A549 treated with GW870086 at 1 μM for 4 hours (cell line): ENCODE measurements around the gene RPN2. TPM values are rescaled to one million over a fixed set of nuclear protein-coding genes. Genes with fewer than 3 reads are reported as not detected.

ENCODE experiments used
- total RNA-seq: library from RNA; stranded (reverse); fragments of 200-300 nt; extraction: Qiagen RNA extraction; gene quantifications from 5 replicates; pipeline ENCODE4 v1.2.3, GENCODE V29; 2022; ENCODE audit warnings: low read depth

RPN2 gene
- total RNA-seq = 254 to 268 TPM (median 260 TPM) in 5 replicates

DNA sequence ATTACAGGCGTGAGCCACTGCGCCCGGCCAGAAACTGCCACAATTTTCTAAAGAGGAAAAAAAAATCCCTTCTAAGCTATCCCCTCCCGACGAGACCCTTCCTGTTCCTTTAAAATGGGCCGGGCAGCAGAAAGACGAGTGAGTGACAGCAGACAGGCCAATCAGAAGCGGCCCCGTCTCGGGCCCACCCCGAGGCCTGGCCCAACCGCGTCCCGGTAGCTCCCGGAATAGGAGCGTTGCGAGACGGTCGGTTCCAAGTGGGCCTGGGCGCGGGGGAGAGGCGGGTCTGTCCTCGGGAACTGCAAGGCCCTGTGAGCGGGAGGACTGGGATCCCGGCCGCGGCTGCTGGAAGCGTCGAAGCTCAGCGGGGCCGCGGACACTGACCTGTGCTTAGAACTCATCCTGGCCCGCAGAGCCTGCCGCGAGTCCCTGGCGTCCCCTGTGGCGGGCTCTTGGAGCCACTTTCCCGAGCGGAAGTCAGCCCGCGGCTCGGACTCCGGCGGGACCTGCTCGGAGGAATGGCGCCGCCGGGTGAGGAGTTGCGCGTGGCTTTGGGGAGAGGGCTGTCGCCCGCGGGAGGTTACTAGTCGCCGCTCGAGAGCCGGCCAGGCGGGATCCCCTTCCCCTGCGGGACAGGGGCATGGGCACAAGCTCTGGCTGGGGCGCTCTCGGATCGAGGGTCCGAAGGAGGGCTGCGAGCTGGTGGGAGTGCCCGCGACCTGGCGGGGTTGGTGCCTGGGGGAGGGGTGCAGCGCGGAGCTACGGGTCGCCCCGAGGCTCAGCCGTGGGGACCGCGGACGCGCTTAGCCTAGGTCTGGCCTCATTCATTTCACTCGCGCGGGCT, at the start of gene RPN2, which contains the start of gene MROH8:
TSS of gene RPN2 (plus strand) at position 492 of the 844 bp plus-strand sequence. CDS start at position 519, 27 bp downstream.
TSS of gene MROH8 (minus strand) at position 710 of the 844 bp plus-strand sequence.

DNA sequence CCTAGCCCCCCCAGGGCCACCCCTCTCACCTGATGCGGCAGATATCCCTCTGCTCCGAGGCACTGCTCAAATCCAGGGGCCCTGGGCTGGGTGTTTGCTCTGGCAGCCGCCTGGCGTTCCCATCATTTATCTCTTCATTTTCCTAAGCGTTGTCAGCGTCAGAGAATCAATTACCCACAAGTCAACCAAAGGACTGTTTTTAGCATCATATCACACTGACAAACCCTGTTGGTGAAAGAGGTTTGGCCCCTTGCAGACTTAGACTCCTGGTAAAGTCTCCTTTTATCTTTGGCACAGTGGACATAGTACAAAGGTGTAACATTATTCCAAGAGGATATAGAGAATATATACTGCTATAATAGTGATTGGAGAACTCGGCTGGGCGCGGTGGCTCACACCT, 82.6 kb downstream of the RPN2 start, which contains the start of gene GHRH:
TSS of gene GHRH (minus strand) at position 101 of the 400 bp plus-strand sequence. CDS start 4,925 bp downstream, outside the sequence.

Other genes with a start within 250 kb of the RPN2 start
- 7.0 to 9.4 TPM (median 7.5 TPM) in 5 replicates for gene SAMHD1, start 227.6 kb upstream of the RPN2 start, total RNA-seq
- gene RBL1, start 83.3 kb upstream of the RPN2 start, total RNA-seq = 8.2 to 11.0 TPM (median 9.4 TPM) in 5 replicates
- 0.45 to 1.7 TPM (median 1.0 TPM) in 5 replicates for gene MROH8, start 218 bp downstream of the RPN2 start, total RNA-seq
- not detected in 5 replicates for gene GHRH, start 82.5 kb downstream of the RPN2 start, total RNA-seq
- 81.2 to 101 TPM (median 92.6 TPM) in 5 replicates for gene MANBAL, start 110.3 kb downstream of the RPN2 start, total RNA-seq
- 134 to 164 TPM (median 152 TPM) in 5 replicates for gene SRC, start 166.8 kb downstream of the RPN2 start, total RNA-seq